Stimulated activated CD8-positive, alpha-beta memory T cell treated with anti-CD3 and anti-CD28 coated beads, Interleukin-2, amount 100 ng/mL, for 48 hours (primary cell): ENCODE measurements around the gene EXD3.

Source experiments
- DNase-seq, 2 donors: peaks; one replicate each; pipeline ENCODE4 v3.0.0-alpha.2; 2020; ENCODE audit warnings: low read depth in 2 of 2

Gene EXD3

DNA sequence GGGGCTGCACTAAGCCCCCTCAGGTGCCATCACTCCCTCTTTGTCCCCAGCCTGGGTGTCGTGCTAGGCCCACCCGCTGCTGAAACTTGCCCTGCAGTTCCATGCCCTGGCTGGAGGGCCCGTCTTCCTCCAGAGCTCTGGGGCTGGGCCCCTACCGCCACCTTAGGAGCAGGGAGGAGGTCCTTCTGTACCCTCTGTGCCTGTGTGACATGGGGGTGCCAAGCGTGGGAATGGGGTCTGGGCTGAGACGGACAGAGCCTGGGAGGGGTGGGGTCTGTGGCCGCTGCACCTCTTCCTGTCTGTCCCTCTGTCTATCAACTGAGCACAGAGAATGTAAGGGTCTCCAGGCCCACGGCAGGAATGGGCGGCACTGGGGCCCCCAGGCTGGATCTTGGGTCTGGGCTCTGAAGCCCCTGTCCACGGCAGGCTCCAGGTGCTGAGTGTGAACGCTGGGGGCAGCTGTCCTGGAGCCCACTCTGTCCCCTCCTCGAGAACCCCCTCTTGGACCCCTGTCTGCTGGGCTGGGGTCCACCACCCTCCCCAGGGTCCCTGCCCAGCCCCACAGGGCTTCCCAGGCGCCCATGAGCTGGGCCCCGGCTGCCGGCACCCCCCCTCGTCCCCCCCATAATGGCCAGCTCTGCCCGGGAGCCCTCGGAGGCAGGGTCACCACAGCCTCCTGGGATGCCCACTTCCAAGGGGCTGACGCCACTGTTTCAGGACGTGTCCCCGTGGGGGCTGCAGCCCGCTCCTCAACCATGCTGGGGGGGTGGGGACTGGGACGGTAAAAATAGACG, 105.0 kb downstream of the EXD3 start:
- no peak for DNase-seq

DNA sequence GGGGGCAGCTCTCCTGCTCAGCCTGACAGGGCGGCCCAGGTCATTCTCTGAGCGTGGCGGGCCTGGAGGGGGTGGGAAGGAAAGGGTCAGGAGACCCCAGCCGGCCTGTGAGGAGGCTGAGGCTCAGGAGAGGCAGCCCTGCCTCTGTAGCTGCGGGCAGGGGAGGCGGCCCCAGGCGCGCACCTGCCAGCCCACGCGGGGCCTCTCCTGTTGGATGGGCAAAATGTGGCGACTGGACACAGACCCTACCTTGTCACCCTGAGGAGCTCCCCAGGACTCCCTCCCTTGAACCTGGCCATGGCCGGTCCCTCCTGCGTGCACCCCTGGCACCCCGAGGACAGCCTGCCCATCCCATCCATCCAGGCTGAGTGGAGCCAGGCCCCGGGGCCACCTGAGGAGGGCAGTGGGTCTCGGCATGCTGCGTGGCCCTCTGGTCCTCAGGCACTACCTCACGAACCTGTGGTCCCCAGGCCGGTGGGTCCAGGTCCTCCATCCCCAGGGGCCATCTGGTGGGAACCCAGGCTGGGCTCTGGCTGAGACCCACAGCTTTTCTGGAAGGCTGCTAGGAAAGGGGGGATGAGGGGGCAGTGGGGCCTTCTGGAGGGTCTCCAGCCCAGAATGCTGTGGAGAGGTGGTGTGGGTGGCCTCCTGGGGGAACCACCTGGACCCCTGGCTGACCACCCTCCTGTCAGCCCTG, 105.8 kb downstream of the EXD3 start:
- no peak for DNase-seq

DNA sequence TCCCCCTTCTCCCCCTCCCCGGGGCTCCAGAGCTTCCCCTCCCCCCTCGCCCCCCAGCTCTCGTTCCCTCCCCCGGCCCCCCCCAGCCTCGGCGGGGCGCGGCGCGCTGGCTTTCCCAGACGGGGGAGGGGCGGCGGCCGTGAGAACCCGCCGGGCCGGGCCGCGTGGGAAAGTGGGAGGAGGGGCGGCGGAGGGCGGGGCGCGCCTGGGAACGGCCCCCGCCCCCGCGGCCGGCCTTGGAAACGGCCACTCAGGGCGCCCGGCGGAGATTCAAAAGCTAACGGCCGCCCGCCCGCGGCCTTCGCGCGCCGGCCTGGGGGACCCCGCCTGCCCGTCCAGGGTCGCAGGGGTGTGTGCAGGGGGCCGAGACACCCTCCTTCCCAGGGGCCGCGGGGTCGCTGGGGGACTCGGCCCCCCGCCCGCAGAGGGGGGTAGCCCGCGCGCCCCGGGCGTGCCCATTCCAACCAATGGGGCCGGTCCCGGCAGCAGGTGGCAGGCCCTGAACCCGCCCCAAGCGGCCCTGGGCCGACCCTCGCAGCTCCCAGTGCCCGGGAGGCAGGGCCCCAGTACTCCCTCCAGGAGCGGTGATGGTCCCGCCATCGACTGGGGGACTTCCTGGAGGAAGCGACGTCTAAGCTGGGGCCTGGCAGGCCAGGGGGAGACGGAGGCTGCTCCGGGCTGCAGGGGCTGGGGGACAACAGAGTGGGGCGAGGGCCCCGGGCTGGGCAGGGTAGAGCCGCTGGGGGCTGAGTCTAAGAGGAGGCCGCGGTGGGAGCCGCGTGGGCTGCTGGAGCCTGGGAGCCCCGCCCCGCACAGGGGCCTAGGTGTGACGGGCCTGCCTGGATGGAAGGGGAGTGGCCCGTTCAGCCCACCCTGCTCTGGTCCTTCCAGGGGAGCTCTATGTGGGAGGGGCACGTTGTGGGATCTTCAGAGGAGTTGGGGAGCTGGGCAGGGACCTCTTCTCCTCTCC, 106.7 kb downstream of the EXD3 start:
- no peak for DNase-seq

DNA sequence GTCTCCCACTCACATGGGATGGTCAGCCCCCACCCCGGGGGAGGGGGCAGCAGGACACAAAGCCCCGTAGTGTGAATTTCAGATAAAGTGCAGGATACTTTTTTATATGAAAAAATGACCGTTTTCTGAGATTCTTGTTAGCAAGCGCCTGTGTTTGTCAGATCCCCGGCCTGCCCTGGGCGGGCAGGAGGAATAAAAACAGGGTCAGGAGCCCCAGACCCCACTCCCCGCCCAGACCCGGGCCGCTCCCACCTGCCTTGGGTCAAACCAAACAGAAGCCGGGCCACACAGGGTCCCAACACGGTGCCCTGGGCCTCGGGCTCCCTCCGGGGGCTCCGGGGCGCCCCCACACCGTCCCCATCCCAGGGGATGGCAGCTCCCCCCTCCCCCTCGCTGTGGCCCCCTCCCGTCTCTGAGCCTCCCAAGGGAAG, 107.4 kb downstream of the EXD3 start:
- no peak for DNase-seq

DNA sequence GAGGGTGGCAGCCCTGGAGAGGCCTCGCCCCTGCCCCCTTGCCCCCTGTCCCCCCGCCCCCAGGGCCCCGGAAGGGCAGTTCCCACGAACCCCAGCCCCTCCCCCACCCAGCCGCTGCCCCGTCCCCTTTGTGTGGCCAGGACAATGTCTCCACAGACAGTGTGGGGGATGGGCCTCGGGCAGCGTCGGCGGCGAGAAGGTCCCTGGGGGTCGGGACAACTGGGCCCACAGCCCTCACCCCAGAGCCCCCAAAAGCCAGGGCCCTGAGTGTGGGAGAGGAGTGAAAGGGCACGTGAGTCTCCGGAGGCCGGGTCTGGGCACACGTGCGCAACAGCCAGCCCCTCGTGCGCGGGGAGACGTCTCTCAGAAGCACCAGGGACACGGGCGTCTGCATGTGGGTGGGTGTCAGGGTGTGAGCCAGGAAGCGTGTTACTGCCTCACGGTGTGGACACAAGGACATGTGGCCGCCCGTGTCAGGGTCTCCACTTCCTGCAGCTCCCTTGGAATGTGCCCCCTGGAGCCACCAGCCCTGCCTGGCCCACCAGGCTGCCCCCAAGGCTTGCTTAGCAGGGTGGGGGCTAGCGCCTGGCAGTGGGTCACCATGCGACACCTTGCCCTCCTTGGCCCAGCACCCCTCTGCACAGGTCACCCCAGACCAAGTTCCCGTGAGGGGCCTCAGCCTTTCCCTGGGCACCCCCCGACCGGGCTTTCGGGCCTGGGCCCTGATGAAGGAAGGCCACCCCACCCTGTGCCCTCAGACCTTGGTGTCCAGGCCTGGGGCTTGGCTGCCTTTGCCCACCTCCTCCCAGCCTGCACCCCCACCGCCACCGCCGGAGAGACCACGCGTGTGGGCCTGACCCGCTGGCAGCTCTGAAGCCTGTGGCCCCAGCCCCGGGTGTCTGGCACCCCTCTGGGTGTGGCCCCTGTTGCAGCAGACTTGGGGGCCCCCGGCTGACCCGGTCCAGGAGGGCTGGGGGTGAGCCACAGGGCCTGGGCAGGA, 108.1 kb downstream of the EXD3 start:
- DNase-seq = no peak

DNA sequence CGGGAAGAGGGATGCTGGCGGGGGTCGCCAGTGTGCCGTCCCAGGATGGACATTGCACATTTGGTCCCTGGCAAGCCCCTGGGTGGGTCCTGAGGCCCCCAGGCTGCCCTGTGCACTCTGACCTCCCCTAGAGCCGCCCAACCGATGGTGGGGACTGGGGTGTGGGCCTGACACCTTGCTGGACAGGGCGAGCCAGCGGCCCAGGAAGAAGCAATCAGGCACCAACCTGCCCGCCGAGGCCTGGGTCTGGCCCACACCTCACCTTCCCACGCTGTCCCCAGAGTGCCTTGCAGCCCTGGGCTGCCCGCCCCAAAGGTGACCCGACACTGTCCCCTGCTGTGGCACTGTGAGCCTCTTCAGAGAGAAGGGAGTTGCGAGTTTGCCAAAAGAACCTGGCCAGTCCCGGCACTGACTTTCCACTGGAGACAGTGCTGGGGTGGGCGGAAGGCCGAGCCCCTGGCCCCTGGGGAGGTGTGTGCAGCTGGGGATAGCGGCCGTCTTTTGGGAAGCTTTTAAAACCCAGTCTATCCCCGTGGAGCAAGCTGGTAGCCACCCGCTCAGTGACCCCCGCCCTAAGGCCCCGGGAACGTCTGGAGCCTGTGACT, 108.9 kb downstream of the EXD3 start:
- DNase-seq = no peak

DNA sequence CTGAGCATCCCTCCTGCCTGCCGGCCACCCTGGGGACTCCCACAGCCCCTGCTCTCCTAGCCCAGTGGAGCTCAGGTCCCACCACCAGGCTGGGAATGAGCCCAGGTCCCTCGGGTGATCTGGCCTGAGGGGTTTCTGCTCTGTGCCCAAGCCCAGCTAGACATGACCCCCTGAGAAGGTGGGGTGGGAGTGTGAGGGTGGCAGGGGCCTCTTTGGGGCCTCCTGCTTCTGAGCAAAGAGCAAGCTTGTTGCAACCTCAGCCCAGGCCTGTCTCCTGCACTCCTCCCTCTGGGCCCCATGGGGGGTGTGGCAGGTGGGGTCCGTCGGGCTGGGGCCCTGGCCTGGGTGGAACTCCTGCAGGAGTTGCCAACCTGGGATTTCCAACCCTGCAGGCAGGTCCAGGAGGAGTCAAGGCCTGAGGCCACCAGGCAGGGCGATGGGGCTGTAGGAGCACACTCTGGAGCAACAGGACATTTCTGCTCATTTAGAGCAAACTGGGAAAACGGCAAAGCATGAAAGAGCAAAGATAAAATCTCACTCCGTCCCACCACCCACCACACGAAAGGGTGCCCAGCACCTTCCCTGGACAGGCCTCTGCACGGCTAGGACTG, 109.5 kb downstream of the EXD3 start:
- DNase-seq = no peak

DNA sequence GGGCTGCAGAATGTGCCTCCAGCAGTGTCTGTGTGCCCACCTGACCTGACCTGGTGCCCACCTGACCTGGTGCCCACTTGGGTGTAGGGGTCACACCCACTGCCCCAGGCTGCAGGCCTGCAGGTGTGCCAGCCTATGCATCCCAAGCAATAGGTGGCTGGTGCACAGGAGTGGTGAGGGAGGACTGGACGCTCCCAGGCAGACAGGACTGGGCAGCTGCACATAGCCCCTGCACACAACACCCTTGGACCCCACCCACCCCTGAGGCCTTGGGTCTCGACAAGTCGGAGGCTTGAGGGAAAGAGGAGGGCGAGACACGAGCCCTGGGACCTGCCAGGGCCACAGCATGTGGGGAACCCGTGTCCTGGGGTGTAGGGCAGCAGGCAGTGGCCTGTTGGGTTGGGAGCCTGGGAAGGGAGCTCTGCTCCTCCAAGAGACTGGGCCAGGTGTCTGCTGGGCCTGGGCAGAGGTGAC, 110.1 kb downstream of the EXD3 start:
- DNase-seq = no peak

DNA sequence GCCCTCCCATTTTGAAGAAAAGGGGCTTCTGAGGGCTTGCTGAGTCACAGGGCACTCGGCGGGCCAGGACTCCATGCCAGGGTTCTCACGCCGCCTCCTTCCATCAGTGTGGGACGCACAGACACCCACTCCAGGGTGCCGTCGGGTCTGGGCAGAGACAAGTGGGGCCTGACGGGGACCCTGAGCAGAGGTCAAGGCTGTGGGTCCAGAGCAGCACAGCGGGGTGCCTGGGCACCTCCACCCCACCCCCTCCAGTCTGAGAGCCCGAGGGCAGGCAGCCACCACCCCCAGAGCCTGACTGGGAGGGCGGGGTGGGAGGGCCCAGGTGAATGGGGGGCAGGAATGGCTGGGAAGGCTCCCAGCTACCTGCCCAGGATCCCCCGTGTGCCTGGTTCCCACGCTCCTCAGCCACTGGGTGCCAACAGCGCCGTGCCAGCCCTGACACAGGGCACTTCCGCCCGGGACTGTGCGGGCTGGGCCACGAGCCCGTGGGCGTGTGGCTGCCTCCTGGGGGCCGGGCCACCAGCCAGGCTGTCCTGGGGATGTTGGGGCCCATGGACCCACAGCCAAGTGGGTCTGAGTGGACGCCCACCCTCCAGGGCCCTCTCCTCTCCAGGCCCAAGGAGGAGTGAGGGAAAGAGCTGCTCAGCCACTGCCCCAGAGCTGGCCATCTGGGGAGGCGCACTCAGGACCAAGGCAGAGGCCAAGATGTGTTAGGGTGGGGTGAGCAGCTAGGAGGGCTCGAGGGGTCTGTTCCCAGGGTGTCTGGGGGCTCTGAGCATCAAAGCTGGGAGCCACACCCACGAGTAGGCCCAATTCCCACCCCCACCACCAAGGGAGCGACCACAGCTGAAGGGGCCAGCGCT, 110.7 kb downstream of the EXD3 start:
- DNase-seq = no peak

DNA sequence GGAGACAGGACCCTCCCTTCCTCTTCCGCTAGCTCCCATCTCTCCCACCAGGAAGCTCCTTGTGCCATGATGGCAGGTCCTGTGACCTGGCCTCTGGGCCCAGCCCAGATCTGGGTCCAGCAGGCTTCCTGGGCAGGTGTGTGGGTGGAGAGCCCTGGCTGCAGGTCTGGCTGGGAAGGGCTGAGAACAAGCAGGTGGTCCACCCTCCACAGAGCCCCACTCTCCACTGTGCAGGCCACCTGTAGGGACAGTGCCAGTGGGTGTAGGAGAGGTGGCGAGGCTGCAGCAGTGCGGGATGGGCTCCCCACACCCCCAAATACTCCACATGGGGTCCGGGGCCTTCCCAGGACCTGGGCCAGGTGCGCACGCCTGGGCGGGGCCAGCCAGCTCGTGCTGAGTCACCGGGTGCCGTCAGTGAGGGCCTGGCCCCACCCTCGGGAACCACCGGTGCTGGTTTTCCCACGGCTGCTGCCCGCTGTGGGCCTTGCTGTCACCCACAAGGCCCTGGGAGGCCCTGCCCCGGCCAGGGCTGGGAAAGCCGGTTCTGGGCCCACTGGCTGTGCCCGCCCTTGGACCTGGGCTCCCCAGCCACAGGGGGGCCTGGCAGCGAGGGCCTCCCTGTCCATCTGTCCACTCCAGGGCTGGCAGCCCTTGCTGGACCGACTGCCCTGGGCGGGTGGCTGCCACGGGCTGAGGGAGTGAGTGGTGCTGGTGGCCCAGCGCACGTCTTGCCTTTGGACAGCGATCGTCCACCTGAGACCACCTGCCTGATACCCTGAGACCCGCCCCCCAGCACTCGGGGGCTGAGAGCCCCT, 111.6 kb downstream of the EXD3 start:
- DNase-seq = no peak

DNA sequence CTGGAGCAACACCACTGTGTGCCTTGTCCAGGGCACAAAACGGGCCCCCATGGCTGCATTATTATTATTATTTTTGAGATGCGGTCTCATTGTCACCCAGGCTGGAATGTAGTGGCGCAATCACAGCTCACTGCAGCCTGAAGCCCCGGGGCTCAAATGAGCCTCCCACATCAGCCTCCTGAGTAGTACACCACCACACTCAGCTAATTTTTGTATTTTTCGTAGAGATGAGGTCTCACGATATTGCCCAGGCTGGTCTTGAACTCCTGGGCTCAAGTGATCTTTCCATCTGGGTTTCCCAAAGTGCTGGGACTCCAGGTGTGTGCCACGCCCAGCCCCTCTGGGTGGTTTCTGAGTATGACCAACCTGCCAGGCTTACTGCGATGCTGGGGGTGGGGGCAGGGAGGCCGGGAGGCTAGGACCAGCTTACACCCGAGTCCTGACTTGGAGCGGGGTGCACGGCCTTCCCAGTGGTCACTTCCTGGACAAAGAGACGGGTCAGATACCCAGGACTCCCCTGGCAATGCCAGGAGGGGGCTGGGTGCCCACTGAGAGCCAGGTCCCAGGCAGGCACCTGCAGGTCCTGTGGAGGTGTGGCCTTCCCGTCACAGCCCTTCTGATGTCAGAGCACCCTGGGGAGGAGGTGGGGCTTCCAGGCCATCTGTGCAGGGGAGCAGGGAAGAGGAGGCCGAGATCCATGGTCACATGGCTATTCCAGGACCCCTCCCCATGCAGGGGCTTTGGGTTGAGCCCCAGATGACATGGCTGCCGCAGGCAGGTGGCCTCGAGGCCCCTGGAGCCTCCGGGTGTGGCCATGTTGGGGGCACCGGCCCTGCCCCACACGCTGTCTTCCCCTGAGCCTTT, 112.5 kb downstream of the EXD3 start:
- DNase-seq = no peak

DNA sequence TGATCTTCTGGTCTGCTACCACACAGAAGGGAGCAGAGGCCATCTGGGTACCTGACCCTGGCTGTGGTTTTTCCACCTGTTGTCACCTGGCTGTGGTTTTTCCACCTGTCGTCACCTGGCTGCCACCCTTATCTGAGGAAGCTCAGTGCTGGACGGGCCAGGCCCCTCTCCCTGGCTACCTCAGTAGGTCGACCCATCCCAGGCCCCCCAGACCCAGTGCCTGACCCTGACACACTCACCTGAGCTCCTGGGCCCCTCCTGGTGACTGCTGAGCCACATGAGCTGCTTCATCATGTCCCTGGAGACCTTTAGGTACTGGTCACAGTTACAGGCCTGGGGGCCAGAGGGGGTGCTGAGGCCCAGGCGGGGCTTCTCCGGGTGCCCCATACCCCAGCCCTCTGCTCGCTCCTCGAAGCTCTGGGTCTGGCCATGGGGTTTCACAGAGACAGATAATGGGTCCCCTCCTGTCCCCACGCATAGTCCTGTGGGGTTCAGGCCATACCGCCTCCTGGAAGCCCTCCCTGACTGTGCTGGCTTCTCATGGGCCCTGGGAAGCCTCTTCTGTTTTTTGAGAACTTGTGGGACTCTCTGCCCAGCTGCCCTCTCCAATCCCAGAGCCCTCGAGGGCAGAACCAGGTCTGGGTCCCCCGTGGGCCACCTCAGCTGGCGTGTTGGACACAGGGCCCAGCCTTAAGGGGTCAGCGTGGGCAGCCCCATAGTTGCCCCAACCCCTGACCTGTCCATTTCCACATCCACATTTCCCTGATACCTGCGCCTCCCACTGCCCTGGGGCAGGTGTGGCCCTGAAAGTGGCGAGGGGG, 113.4 kb downstream of the EXD3 start:
- no peak for DNase-seq

DNA sequence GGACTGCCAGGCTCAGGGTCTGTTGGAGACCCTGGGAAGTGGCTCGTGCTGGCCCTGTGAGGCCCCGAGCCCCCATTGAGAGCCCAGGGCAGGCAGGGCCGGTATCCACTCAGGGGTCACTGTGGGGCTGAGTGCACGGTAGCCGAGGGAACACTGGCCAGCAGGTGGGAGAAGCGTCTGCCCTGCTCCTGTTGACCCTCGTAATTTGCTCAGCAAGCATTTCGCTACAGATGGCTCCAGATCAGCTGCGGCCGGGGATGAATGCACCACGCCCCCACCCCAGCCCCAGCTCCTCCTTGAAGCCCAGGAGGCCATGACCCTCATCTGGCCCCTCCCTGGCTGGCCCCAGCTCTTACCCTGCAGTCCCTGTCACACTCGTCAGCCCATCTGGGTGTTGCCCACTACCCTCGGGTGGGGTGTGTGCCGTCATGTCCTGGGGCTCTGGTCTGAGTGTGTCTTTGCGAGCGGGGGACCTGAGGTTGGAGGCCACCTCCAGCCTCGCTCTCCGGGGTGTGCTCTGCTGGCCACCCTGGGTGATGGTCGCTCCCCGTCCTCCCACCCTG, 114.8 kb downstream of the EXD3 start:
- DNase-seq = no peak

DNA sequence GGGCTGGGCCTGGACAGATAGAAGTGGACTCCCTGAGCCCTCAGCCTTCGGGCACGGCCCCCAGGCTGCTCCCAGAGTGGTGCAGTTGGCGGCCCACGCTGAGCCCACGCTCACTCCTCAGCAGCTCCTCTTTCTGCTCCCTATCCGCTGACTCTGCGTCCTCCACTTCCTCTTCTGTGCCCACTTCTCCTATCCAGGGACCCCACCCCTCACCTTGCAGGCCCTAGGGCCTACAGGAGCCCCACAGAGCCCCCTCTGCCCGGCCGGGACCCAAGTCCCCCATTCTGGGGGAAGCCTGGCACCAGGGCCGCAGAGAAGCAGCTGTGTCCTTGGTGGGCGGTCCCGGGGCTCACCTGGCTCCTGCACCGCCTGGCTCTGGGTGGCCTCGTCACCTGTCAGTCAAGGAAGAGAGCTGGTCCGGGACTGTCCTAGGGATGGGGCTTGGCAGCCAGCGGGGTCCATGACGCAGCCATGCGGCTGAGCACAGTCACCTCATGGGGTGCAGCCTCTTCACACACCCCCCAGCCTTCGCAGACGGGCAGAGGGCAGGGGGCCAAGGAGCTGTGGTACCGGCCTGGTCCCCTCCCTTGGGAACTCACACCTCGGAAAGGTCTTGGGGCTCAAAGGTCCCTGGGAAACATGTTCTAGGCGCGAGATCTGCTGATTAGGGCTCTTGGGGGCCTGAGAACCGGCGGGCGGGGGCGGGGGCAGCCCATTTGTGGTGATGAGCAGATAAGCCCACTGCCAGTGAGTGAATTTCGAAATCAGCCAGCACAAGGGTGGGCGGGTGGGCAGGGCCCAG, 115.5 kb downstream of the EXD3 start:
- no peak for DNase-seq

DNA sequence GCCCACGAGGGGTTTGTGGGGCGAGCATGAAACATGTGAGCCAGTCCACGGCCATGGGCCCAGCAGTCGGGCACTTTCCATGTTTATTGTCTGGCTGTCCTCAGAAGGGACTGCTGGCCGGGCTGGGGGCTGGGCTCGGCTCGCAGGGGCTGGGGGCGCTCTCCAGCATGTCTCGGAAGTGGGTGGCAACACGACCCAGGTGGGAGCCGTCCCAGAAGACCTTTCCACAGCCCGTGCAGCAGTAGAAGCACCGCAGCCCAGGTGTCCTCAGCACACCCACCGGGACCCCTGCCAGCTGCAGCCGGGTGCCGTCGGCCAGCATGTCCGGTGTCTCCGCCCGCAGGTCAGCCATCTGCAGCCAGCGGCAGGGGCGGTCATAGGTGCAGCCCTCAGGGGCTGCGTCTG, 116.1 kb downstream of the EXD3 start:
- no peak for DNase-seq
